GM18858 (cell line): Measurements from ENCODE around the gene HAT1.
"Not testable (repeated sequence)": the region's sequence is repeated elsewhere in the genome, so short reads cannot be mapped to it uniquely, and the experiment has no call there.

Experiments used
- ATAC-seq: cut with Tn5 transposase; IDR thresholded peaks from one replicate; pipeline ENCODE4 v1.9.1; 2021; ENCODE audit not compliant: unreplicated experiment

The HAT1 gene

GRCh38 chr2:171968509-171968908, 46.2 kb downstream of the HAT1 start:
- ATAC-seq, result no peak

DNA sequence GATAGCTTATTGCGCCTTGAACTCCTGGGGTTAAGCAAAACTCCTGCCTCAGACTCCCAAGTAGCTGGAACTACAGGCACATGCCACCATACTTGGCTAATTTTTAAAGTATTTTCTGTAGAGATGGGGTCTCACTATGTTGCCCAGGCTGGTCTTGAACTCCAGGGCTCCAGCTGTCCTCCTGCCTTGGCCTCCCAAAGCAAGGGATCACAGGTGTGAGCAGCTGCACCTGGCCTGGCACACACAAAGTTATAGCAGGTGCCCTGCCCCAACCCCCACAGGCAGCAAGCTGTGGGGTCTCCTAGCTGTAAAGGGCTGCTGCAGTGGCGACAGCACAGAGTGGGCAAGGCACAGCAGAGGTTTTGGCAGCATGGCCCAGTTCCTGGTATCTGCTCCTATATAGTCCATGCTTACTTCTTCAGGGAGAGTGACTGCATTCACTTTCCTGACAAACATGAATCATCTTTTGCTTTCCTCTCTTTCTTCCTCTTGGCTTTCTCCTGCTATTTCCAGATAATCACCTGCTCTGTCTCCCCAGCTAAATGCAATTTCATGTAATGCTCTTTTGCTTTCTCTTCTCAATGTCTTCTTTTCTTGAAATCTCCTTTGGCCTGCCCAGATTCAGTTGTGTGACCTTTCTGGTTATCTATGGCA, 50.2 kb downstream of the HAT1 start:
- no peak for ATAC-seq

- no peak for ATAC-seq
Measured at GRCh38 chr2:171979103-171979502, 56.8 kb downstream of the HAT1 start.

DNA sequence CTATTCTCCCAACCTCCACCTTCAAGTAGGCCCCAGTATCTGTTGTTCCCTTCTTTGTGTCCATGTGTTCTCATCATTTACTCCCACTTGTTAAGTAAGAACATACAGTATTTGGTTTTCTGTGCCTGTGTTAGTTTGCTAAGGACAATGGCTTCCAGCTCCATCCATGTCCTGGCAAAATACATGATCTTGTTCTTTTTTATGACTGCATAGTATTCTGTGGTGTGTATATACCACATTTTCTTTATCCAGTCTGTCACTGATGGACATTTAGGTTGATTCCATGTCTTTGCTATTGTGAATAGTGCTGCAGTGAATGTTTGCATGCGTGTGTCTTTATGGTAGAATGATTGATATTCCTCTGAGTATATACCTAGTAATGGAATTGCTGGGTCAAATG, 61.7 kb downstream of the HAT1 start:
- not testable (repeated sequence) for ATAC-seq

GRCh38 chr2:171985076-171985475, 62.8 kb downstream of the HAT1 start:
- no peak for ATAC-seq

- ATAC-seq, result no peak
Measured at GRCh38 chr2:171986778-171987177, 64.5 kb downstream of the HAT1 start.

DNA sequence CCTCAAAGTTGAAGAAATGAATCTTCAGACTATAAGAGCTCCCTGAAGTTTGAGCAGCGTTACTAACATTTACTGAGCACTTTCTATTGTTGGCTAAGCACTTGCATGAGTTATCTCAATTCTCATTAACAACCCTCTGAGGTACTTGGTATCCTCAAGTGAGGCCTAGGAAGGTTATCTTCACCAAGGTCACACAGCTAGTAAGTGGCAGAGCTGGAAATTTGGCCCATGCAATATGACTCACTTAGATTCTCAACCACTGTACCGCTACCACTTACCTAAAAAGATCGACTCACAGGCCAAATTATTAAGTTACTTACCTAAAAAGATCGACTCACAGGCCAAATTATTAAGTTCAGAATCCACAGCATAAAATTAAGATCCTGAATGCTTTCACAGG, 68.8 kb downstream of the HAT1 start:
- ATAC-seq, result no peak

- ATAC-seq, result no peak
Measured at GRCh38 chr2:171995586-171995985, 73.3 kb downstream of the HAT1 start.

- no peak for ATAC-seq
Measured at GRCh38 chr2:171996021-171996420, 73.8 kb downstream of the HAT1 start.

DNA sequence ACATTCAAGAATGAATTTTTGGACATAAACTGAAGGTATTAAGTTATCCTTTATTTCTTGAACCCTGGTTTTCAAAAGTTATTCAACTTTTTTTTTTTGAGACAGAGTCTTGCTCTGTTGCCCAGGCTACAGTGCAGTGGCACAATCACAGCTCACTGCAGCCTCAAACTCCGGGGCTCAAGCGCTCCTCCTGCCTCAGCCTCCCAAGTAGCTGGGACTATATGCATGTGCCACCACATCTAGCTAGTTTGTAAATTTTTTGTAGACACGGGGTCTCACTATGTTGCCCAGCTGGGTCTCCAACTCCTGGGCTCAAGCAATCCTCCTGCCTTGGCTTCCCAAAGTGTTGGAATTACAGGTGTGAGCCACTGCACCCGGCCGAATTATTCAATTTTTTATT, 74.8 kb downstream of the HAT1 start:
- not testable (repeated sequence) for ATAC-seq

DNA sequence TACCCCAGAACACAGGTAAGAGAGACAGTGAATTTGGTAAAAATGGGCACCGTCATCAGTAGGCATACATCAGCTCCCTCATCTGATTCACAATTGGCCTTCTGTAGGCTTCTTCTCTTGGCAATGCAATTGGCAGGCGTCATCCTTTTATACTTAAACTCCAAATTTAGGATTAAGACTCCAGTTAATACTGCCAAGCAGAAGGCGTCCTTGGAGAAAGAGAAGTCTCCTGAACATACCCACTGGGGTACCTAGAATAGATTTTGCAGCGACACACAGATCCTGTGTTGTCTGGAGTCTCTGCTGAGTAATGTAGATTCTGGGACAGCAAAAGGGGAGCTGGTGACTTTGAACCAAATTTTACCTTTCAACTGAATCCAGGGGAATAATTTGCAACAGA, 76.9 kb downstream of the HAT1 start:
- no peak for ATAC-seq

DNA sequence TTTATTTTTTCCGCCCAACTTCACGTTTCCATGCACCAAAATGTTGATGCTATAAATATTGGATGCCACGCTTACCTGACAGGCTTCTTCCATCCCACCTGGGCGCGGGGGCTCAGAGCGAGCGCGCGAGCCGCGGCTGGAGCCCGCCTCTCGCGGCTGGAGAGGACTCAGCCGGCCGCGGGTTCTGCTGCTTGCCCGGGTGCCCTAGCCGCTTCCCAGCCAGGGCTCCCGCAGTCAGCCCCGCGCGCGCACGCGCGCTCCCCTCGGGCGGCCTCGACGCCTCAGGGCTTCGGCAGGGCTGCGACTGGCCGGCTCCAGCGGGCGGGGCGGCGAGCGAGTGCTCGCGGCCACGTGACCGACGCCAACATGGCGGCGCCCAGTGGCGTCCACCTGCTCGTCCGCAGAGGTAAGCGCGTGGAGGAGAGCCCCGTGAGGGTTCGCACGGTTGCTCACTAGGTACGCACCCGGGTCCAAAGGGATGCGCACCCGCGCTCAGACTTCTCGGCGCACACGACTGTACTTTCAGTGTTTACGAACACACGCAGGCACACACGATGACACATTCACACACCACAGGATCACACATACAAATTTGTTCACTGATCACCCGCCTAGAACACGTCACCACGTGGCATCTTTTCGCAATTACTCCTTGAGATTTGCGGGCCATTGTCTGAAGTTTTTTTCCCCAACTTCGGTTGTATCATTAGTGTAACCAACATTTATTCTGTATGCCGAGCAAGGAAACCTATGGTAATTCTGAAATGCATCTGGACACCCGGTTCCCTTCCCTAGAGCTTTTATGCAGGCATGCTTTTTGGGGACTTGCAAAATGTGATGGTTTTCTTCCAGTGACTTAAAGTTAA, 77.6 kb downstream of the HAT1 start, which contains the start of gene METAP1D:
Gene METAP1D, plus strand, starts transcription at position 350 of the 866 bp plus-strand sequence. Its CDS starts 17 bp downstream, at position 367.
- ATAC-seq, result peak; percentile 95

GRCh38 chr2:172000696-172001361, 78.6 kb downstream of the HAT1 start:
- ATAC-seq, result no peak

DNA sequence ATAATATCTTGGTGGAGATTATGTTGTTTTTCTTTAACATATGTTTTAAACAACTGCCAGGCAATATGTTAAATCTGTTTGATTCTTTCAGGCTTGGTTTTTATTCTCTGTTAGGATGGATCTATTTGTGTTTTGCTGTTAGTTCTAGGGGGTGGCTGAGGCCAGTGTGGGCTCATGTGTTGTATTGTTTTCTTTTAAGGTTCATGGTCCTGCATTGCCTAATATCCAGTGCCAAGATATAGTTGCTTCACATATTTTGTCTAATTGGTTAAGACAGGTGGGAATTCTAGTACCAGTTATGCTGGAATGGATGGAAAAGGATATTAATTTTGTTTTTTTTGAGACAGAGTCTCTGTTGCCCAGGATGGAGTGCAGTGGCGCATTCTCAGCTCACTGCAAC, 85.1 kb downstream of the HAT1 start:
- ATAC-seq, result no peak

GRCh38 chr2:172009823-172010222, 87.6 kb downstream of the HAT1 start:
- no peak for ATAC-seq

DNA sequence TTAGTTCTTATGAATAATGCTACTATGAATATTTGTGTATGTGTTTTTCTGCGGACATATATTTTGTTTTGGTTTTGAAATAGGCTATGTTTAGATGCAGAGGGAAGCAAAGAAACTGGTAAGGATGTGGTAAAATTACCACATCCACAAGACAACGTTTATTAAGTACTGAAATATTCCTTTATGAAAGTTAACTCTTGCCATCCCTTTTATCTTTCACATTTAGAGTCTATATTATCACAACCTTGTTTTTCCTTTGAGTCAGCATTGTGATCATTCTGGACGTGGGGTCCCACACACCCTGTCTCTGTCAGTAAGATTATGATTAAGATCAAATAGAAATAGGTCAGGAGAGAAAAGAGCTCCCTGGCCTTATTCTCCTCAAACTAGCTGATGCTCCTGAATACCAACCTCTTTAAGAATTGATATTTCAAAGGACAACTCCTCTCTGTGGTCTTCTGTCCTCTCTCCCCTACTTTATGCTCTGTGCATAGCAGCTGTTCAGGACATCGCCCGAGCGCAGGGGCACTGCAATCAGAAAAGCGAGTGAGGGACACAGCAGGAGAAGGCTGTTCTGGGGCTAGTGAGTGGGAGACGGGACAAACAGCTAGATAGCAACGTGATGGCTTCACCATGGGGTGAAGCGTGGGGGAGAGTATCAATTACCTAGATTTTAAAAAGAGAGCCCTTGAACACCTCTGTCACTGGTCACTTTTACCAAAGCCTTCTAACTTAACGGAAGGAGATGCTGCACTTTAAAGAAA, 89.7 kb downstream of the HAT1 start:
- ATAC-seq, result no peak

- ATAC-seq, result no peak
Measured at GRCh38 chr2:172012677-172013391, 90.6 kb downstream of the HAT1 start.

DNA sequence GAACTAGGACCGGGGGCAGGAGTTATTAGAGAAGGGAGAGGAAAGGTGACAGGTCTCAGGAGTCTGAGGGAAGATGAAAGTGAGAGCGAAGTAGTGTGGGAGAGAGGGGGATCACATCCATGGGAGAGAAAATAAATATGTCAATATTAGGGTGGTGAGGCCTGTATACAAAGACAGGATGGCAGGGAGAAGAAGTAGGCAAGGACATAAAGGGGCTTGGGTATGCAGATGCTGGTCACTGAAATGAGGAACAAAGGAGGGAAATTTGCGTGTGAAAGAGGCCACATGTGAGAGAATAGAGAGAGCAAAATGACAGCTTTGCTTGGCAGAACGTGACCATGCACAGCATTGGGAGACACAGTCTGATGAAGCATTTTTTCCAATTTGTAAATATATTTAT, 91.1 kb downstream of the HAT1 start:
- ATAC-seq, result peak; percentile 74

DNA sequence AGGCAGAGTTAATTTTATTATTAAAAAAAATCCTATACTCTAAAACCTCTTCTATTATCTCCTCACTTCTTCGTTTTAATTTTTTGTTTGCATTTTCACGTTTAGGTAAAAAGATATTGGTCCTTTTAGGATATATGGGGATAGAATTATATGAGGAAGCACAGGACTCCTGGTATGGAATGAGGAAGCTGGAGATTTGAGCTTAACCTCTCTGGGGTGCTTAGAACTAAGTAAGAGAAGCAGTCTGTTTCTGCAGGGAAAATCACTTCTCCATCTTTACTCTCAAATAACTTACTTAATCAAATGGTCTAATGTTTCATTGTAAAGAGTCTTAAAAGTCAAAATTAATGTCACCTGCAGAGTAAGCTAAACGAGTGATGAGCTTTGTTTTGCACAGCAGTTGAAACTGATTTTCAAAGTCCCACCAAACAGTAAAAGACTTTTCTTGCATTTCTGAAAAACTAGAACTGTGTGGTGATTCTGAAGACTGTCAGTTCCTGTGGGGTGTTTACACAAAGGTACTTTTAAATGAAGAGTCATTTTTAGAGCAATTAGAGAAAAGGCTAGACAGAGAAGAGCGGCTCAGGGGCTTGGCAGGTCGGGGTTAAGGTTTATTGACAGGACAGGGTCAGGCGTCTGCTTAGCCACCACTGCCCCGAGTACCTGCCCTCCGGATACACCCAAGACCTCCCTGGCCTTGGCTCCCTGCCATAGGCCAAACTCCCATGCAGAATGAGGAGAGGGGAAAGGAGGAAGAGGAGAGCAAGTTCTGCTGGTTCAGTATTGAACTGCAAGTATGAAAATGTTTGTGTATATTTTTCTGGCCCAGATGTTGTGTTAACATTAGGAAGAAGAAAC, 99.0 kb downstream of the HAT1 start:
- no peak for ATAC-seq
